CD14-positive monocyte (primary cell): ENCODE data around the gene PTH2R. TPM values are rescaled to one million over a fixed set of nuclear protein-coding genes. Genes with fewer than 3 reads are reported as not detected.
"Not testable (repeated sequence)": the region's sequence is repeated elsewhere in the genome, so short reads cannot be mapped to it uniquely, and the experiment has no call there.

ENCODE experiments used
- DNase-seq, 3 donors: peaks; one replicate each; pipeline ENCODE4 v3.0.0-alpha.2; 2011 to 2022
- H2AFZ ChIP-seq: 2 replicates; pipeline ENCODE4 v1.6.0; 2012; ENCODE audit warnings: mild to moderate bottlenecking, low read depth, low read length, inconsistent platforms; ENCODE audit not compliant: insufficient read depth, poor library complexity, severe bottlenecking
- H3K27ac ChIP-seq, 2 donors: 1 replicate in 1 of 2; 2 replicates in 1 of 2; pipeline ENCODE4 v1.5.1; 2012 to 2013; ENCODE audit warnings: low read length in 2 of 2, control low read depth in 1 of 2, inconsistent platforms in 1 of 2, low read depth in 1 of 2, mild to moderate bottlenecking in 1 of 2
- H3K27me3 ChIP-seq, 2 donors: one replicate each; pipeline versions ENCODE4 v1.6.0 to v1.6.1; 2011 to 2013; ENCODE audit warnings: low read length in 2 of 2; ENCODE audit not compliant: control insufficient read depth in 2 of 2, insufficient read depth in 2 of 2
- H3K36me3 ChIP-seq, 2 donors: replicated peaks in 1 of 2; 1 replicate in 1 of 2; 2 replicates in 1 of 2; pipeline versions ENCODE4 v1.5.1 to v1.6.1; 2012 to 2013; ENCODE audit warnings: low read length in 2 of 2, control low read depth in 1 of 2, inconsistent platforms in 1 of 2, mild to moderate bottlenecking in 1 of 2; ENCODE audit not compliant: insufficient read depth in 2 of 2, control insufficient read depth in 1 of 2
- H3K4me1 ChIP-seq, 2 donors: 1 replicate in 1 of 2; 2 replicates in 1 of 2; pipeline versions ENCODE4 v1.5.1 to v1.6.1; 2012 to 2013; ENCODE audit warnings: low read length in 2 of 2, control low read depth in 1 of 2, inconsistent platforms in 1 of 2, mild to moderate bottlenecking in 1 of 2, moderate library complexity in 1 of 2; ENCODE audit not compliant: insufficient read depth in 2 of 2, control insufficient read depth in 1 of 2
- H3K4me2 ChIP-seq: replicated peaks from 2 replicates; pipeline ENCODE3; 2012; ENCODE audit warnings: low read length, moderate library complexity, mild to moderate bottlenecking; ENCODE audit not compliant: poor library complexity, severe bottlenecking; ENCODE audit errors: extremely low read depth
- H3K4me3 ChIP-seq, 3 experiments: fragments of 200-600 bp in 1 of 3; sonication (generic) in 1 of 3; replicated peaks in 1 of 3; 1 replicate in 2 of 3; 2 replicates in 1 of 3; pipeline ENCODE4 v1.5.1; 2011 to 2013; ENCODE audit warnings: low read length in 3 of 3, mild to moderate bottlenecking in 3 of 3, control low read depth in 2 of 3, low read depth in 2 of 3, inconsistent platforms in 1 of 3, moderate library complexity in 1 of 3
- H3K79me2 ChIP-seq: 2 replicates; pipeline ENCODE4 v1.6.0; 2012; ENCODE audit warnings: mild to moderate bottlenecking, control low read depth, inconsistent platforms, low read length, moderate library complexity; ENCODE audit not compliant: insufficient read depth
- H3K9ac ChIP-seq: 2 replicates; pipeline ENCODE4 v1.6.0; 2017; ENCODE audit warnings: low read length, mild to moderate bottlenecking; ENCODE audit not compliant: insufficient read depth, poor library complexity, severe bottlenecking
- H3K9me3 ChIP-seq, 2 donors: replicated peaks in 1 of 2; 1 replicate in 1 of 2; 2 replicates in 1 of 2; pipeline versions ENCODE4 v1.5.1 to v1.6.1; 2012 to 2013; ENCODE audit warnings: low read length in 2 of 2, control low read depth in 1 of 2; ENCODE audit not compliant: control insufficient read depth in 1 of 2, insufficient read depth in 1 of 2
- H4K20me1 ChIP-seq: 2 replicates; pipeline ENCODE4 v1.6.0; 2012; ENCODE audit warnings: mild to moderate bottlenecking, low read length, control low read depth, moderate library complexity; ENCODE audit not compliant: insufficient read depth
- H3K27ac Mint-ChIP-seq, 7 donors: one replicate each; pipeline ENCODE4 v1.8.0; 2020; ENCODE audit warnings: mild to moderate bottlenecking in 7 of 7, mixed read lengths in 7 of 7, moderate library complexity in 6 of 7, inconsistent platforms in 2 of 7
- H3K27me3 Mint-ChIP-seq, 3 donors: one replicate each; pipeline ENCODE4 v1.8.0; 2021 to 2022; ENCODE audit warnings: low read depth in 3 of 3, mild to moderate bottlenecking in 3 of 3, mixed read lengths in 3 of 3, moderate library complexity in 3 of 3, inconsistent platforms in 1 of 3
- H3K36me3 Mint-ChIP-seq, 2 donors: one replicate each; pipeline ENCODE4 v1.8.0; 2020; ENCODE audit warnings: mixed read lengths in 2 of 2, inconsistent platforms in 1 of 2, mild to moderate bottlenecking in 1 of 2
- H3K4me1 Mint-ChIP-seq: one replicate; pipeline ENCODE4 v1.8.0; 2020; ENCODE audit warnings: mild to moderate bottlenecking, mixed read lengths
- H3K4me3 Mint-ChIP-seq, 2 donors: one replicate each; pipeline ENCODE4 v1.8.0; 2020; ENCODE audit warnings: mild to moderate bottlenecking in 2 of 2, mixed read lengths in 2 of 2, moderate library complexity in 1 of 2
- H3K9me3 Mint-ChIP-seq, 7 donors: one replicate each; pipeline ENCODE4 v1.8.0; 2020 to 2022; ENCODE audit warnings: mixed read lengths in 7 of 7, mild to moderate bottlenecking in 6 of 7, moderate library complexity in 6 of 7, inconsistent platforms in 2 of 7
- CTCF ChIP-seq: fragments of 200-600 bp; IDR thresholded peaks from one replicate; pipeline ENCODE4 v1.8.0; 2022; ENCODE audit warnings: antibody characterized with exemption, mild to moderate bottlenecking
- WGBS: methylation state at CpG from one replicate; pipeline ENCODE4 v1.1.5; 2013; ENCODE audit warnings: missing lambda C conversion rate; ENCODE audit not compliant: insufficient coverage; 5-methylcytosine and 5-hydroxymethylcytosine counted together
- intact Hi-C, 2 donors: fragments of 100-400 bp; cut with micrococcal nuclease; formaldehyde crosslinking; loops; one replicate each; pipeline versions ENCODE4 v1.15.0 to v1.15.1; 2023
- polyA plus RNA-seq, 3 donors: library from polyadenylated mRNA; depleted of rRNA in 1 of 3; unstranded in 2 of 3; stranded (reverse) in 1 of 3; fragments of 300-500 nt in 2 of 3; fragments of >200 nt in 1 of 3; fragmentation: Illumina TruSeq in 2 of 3; gene quantifications; 1 replicate in 2 of 3; 2 replicates in 1 of 3; pipeline ENCODE4 v1.2.3, GENCODE V29; 2012 to 2021

The PTH2R gene
- polyA plus RNA-seq, 3 donors, result 0.07 to 0.12 (median 0.11) TPM

- Mint-ChIP-seq H3K9me3 (peaks cover 10 to 39% (median 34%) of the 10 kb centered on the region in 7 donors), H3K4me1 (no peaks in the 10 kb centered on the region), H3K27ac (no peak overlapping the region), H3K36me3 (no peaks in the 10 kb centered on the region), H3K27me3 (peaks cover 0 to 4% (median 2%) of the 10 kb centered on the region in 3 donors), H3K4me3 (no peak overlapping the region)
- Histone ChIP-seq H3K4me3 (no peak overlapping the region), H3K36me3 (no peaks in the 10 kb centered on the region), H2AFZ (no peak overlapping the region), H3K4me2 (no peak overlapping the region), H4K20me1 (no peaks in the 10 kb centered on the region), H3K9ac (no peak overlapping the region), H3K79me2 (no peaks in the 10 kb centered on the region), H3K4me1 (no peaks in the 10 kb centered on the region), H3K27me3 (no peaks in the 10 kb centered on the region), H3K9me3 (peaks cover 28% of the 10 kb centered on the region in 2 donors), H3K27ac (no peak overlapping the region)
- no peak for TF ChIP-seq CTCF
- intact Hi-C loops, result no loop called here
- DNase-seq, result no peak
- no CpG with 5 or more reads among the region's 3 CpGs for WGBS
These were observed 14.3 kb upstream of the PTH2R start for GRCh38 chr2:208392300-208392699.

GRCh38 chr2:208396796-208397195 lies 9.8 kb upstream of the PTH2R start:
- H3K27me3 Mint-ChIP-seq, DNase-seq, intact Hi-C loops, H3K27me3 ChIP-seq, H3K36me3 ChIP-seq, H3K4me3 ChIP-seq, H3K4me3 Mint-ChIP-seq, H3K27ac ChIP-seq, H3K27ac Mint-ChIP-seq, H3K4me1 ChIP-seq, H3K9ac ChIP-seq, H3K4me2 ChIP-seq, H2AFZ ChIP-seq, H3K36me3 Mint-ChIP-seq, H4K20me1 ChIP-seq, H3K79me2 ChIP-seq, H3K4me1 Mint-ChIP-seq: not testable (repeated sequence)
- peaks cover 10 to 36% (median 32%) of the 10 kb centered on the region in 7 donors for H3K9me3 Mint-ChIP-seq
- H3K9me3 ChIP-seq, result peaks cover 28% of the 10 kb centered on the region in 2 donors
- no CpG with 5 or more reads among the region's 4 CpGs for WGBS
